K562 (cell line): ENCODE results near the gene PHTF1. TPM values are rescaled to one million over a fixed set of nuclear protein-coding genes. Genes with fewer than 3 reads are reported as not detected.

Experiments
- ATAC-seq: fragments of 200-7000 bp; cut with Tn5 transposase; 3 replicates; pipeline ENCODE4 v1.9.1; 2020; ENCODE audit warnings: moderate library complexity
- BruUV-seq: library from RNA; stranded (reverse); fragments of 400-500 nt; replicated peaks from 2 replicates; lab custom pipeline; 2021; lab: Mats Ljungman, UMichigan
- CTCF ChIA-PET: fragments of 300-600 bp; formaldehyde crosslinking; extraction: SDS; loops from one replicate; lab custom pipeline; 2021; ENCODE audit warnings: low intra/inter-chr PET ratio; lab: Yijun Ruan, JAX
- POLR2A ChIA-PET: fragments of 300-600, 350-650 bp; sonication (Branson Sonifier 250); formaldehyde crosslinking; extraction: SDS; loops from one replicate; lab custom pipeline; 2021; ENCODE audit warnings: antibody characterized with exemption, inconsistent platforms; lab: Yijun Ruan, JAX
- DNase-seq, 4 experiments: peaks; one replicate each; pipeline versions ENCODE4 v3.0.0 to v3.0.0-alpha.2; 2011 to 2018; ENCODE audit warnings: low spot score in 3 of 4, mixed read lengths in 3 of 4; ENCODE audit errors: extremely low read depth in 1 of 4
- FAIRE-seq: peaks from 2 replicates; lab custom pipeline; 2011; peaks lifted over from hg19 to GRCh38; lab: Jason Lieb, UNC
- H2AFZ ChIP-seq: 2 replicates; pipeline ENCODE4 v1.6.0; 2011; ENCODE audit warnings: low read depth, low read length, control low read depth, inconsistent platforms
- H3K27ac ChIP-seq: fragments of 200-600 bp; 3 replicates; pipeline ENCODE4 v1.8.0; 2011; ENCODE audit warnings: low read depth, mild to moderate bottlenecking, control low read depth, inconsistent platforms, low read length, moderate library complexity, mixed read lengths; ENCODE audit errors: extremely low read depth
- H3K27me3 ChIP-seq, 2 experiments: fragments of 300-600 bp in 1 of 2; 2 replicates in 1 of 2; 3 replicates in 1 of 2; pipeline versions ENCODE4 v1.6.0 to v1.8.0; 2011; ENCODE audit warnings: inconsistent platforms in 2 of 2, low read length in 2 of 2, mild to moderate bottlenecking in 1 of 2, mixed read lengths in 1 of 2, moderate library complexity in 1 of 2; ENCODE audit not compliant: control insufficient read depth in 2 of 2, insufficient read depth in 2 of 2
- H3K36me3 ChIP-seq: fragments of 300-600 bp; 3 replicates; pipeline ENCODE4 v1.8.0; 2011; ENCODE audit warnings: mild to moderate bottlenecking, low read length, inconsistent platforms; ENCODE audit not compliant: control insufficient read depth, insufficient read depth
- H3K4me1 ChIP-seq, 2 experiments: fragments of 200-600 bp in 1 of 2; replicated peaks in 1 of 2; 2 replicates in 1 of 2; 3 replicates in 1 of 2; pipeline versions ENCODE4 v1.5.1 to v1.8.0; 2011; ENCODE audit warnings: inconsistent platforms in 2 of 2, low read length in 2 of 2, mild to moderate bottlenecking in 1 of 2, mixed read lengths in 1 of 2, moderate library complexity in 1 of 2; ENCODE audit not compliant: control insufficient read depth in 2 of 2, insufficient read depth in 2 of 2
- H3K4me2 ChIP-seq: 2 replicates; pipeline ENCODE4 v1.6.1; 2011; ENCODE audit warnings: low read length, control low read depth, inconsistent platforms, mixed read lengths; ENCODE audit not compliant: insufficient read depth
- H3K4me3 ChIP-seq: fragments of 200-600 bp; sonication (generic), shearing (Covaris generic); 2 replicates; pipeline ENCODE4 v1.5.1; 2016; ENCODE audit warnings: control low read depth, inconsistent platforms
- H3K79me2 ChIP-seq: fragments of 200-600 bp; 3 replicates; pipeline ENCODE4 v1.8.0; 2011; ENCODE audit warnings: low read length, inconsistent platforms; ENCODE audit not compliant: control insufficient read depth, insufficient read depth
- H3K9ac ChIP-seq, 2 experiments: 2 replicates each; pipeline versions ENCODE4 v1.6.0 to v1.6.1; 2011; ENCODE audit warnings: low read depth in 2 of 2, low read length in 2 of 2, control low read depth in 1 of 2, inconsistent platforms in 1 of 2, mild to moderate bottlenecking in 1 of 2, mixed read lengths in 1 of 2; ENCODE audit not compliant: insufficient read depth in 1 of 2
- H3K9me1 ChIP-seq: one replicate; pipeline ENCODE4 v1.6.0; 2011; ENCODE audit warnings: inconsistent platforms, mild to moderate bottlenecking, low read length, moderate library complexity; ENCODE audit not compliant: control insufficient read depth, insufficient read depth
- H3K9me3 ChIP-seq: replicated peaks from 2 replicates; pipeline ENCODE4 v1.5.1; 2011; ENCODE audit warnings: low read depth, low read length, inconsistent platforms; ENCODE audit not compliant: control insufficient read depth, insufficient read depth
- H4K20me1 ChIP-seq: replicated peaks from 2 replicates; pipeline ENCODE4 v1.6.1; 2011; ENCODE audit warnings: low read length, inconsistent platforms, mixed read lengths; ENCODE audit not compliant: control insufficient read depth, insufficient read depth
- ATF1 ChIP-seq, 2 experiments: fragments of 450-650 bp in 1 of 2; IDR thresholded peaks; 2 replicates each; pipeline ENCODE4 v1.6.1; 2016; ENCODE audit warnings: missing compliant biosample characterization in 1 of 2, missing genetic modification characterization in 1 of 2
- CBFA2T2 ChIP-seq: fragments of 450-650 bp; conservative IDR thresholded peaks from 2 replicates; pipeline ENCODE4 v1.6.1; 2017; ENCODE audit warnings: mild to moderate bottlenecking
- FOXJ3 ChIP-seq: sonication (generic); formaldehyde crosslinking; IDR thresholded peaks from 2 replicates; pipeline ENCODE4 v1.4.0; 2020; ENCODE audit warnings: mild to moderate bottlenecking, missing genetic modification reagents
- LCOR ChIP-seq: sonication (generic); formaldehyde crosslinking; IDR thresholded peaks from 2 replicates; pipeline ENCODE4 v1.8.0; 2022; ENCODE audit warnings: mild to moderate bottlenecking, missing genetic modification reagents
- STAG1 ChIP-seq: sonication (generic); formaldehyde crosslinking; IDR thresholded peaks from 2 replicates; pipeline ENCODE4 v1.5.0; 2020; ENCODE audit warnings: missing genetic modification reagents, borderline replicate concordance
- ZBTB12 ChIP-seq: fragments of 250-450 bp; sonication (Bioruptor Pico); IDR thresholded peaks from 2 replicates; pipeline ENCODE4 v1.4.0; 2020
- WGBS: fragments of 100-300 bp; shearing (Covaris generic); methylation state at CpG from one replicate; pipeline ENCODE4 v1.1.6; 2016; ENCODE audit warnings: low coverage, mixed read lengths; ENCODE audit not compliant: insufficient coverage; ENCODE audit errors: missing lambda C conversion rate; 5-methylcytosine and 5-hydroxymethylcytosine counted together
- in situ Hi-C: fragments of 300-500 bp; cut with MboI; formaldehyde crosslinking; loops from 4 replicates; pipeline ENCODE4 v1.15.0; 2018; ENCODE audit warnings: inconsistent platforms, mixed read lengths
- intact Hi-C: fragments of 100-400 bp; cut with micrococcal nuclease; formaldehyde crosslinking; loops from 2 replicates; pipeline ENCODE4 v1.14.2; 2022
- polyA plus RNA-seq, 8 experiments: library from polyadenylated mRNA; depleted of rRNA in 4 of 8; stranded (reverse) in 5 of 8; unstranded in 3 of 8; fragments of >200 nt; fragmentation: Nextera tagmentation in 2 of 8; fragmentation: Illumina TruSeq in 1 of 8; extraction: Ambion mirVana in 2 of 8; extraction: Trizol in 1 of 8; gene quantifications; 2 replicates each; pipeline versions ENCODE4 v1.2.1 to v1.2.3, GENCODE V29; 2011 to 2014; ENCODE audit warnings: inconsistent platforms in 1 of 8, missing spikeins in 1 of 8
- total RNA-seq, 7 experiments: library from RNA; depleted of rRNA in 6 of 7; stranded (reverse); fragments of >200 nt in 6 of 7; fragmentation: Illumina TruSeq in 2 of 7; extraction: Trizol in 2 of 7; gene quantifications; 2 replicates each; pipeline versions ENCODE4 v1.2.1 to v1.2.3, GENCODE V29; 2011 to 2021; ENCODE audit warnings: low replicate concordance in 1 of 7
- TF ChIP-seq, protein P1 (sequence below): fragments of 450-650 bp; IDR thresholded peaks from 2 replicates; pipeline ENCODE4 v1.6.1; 2016

The PHTF1 gene
- total and polyA plus RNA-seq, 9 of the 15 experiments (the other 6 are each of a cell fraction or from before 2014, with no cell fraction given), result 8.4 to 36.2 (median 23.0) TPM

GRCh38 chr1:113747376-113747775 is 11.9 kb downstream of the PHTF1 start:
- Histone ChIP-seq H3K79me2 (0 out of 3 replicates have a peak, but pooled peaks cover 1% of the 10 kb centered on the region), H3K9me1 (no peaks in the 10 kb centered on the region), H3K9me3 (no peaks in the 10 kb centered on the region), H3K4me3 (no peak overlapping the region), H3K27ac (no peak overlapping the region), H3K4me1 (peaks cover 0 to 3% of the 10 kb centered on the region in 2 experiments; a peak in 1 of 5 replicates), H2AFZ (no peak overlapping the region), H3K4me2 (no peak overlapping the region), H3K36me3 (peaks cover 40% of the 10 kb centered on the region), H3K9ac (no peak overlapping the region), H4K20me1 (no peaks in the 10 kb centered on the region), H3K27me3 (no peaks in the 10 kb centered on the region)
- no peak for DNase-seq
- WGBS, result 69% methylated on average over 1 of the region's 1 CpG
- ATAC-seq, result no peak
- intact Hi-C loops (no loop called here), in situ Hi-C loops (no loop called here)
- CTCF ChIA-PET, result no interaction called here
- TF ChIP-seq LCOR (CRISPR knock-in tag), result no peak
- no peak for TF ChIP-seq CBFA2T2
- TF ChIP-seq FOXJ3 (CRISPR knock-in tag), result no peak
- no peak for TF ChIP-seq ZBTB12 (CRISPR knock-in tag)
- FAIRE-seq, result no peak
- POLR2A ChIA-PET, result interaction anchor here (1.0 to 4.0 kb wide), 3 partner anchors 9 to 15 kb away, joined by 4 to 27 read pairs (median 4); partner anchors contain the start of gene PHTF1
- no TSS peak for BruUV-seq

DNA sequence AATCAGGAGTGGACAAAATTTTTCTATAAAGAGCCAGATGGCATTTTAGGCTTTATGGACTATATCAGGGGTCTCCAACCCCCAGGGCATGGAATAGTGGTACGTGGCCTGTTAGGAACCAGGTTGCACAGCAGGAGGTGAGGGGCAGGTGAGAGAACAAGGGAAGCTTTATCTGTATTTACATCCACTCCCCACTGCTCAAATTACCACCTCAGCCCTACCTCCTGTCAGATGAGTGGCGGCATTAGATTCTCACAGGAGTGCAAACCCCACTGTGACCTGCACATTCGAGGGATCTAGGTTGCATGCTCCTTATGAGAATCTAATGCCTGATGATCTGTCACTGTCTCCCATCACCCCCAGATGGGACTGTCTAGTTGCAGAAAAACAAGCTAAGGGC is 13.9 kb downstream of the PHTF1 start:
- Histone ChIP-seq H3K4me2 (no peak overlapping the region), H3K36me3 (peaks cover 37% of the 10 kb centered on the region), H3K9ac (no peak overlapping the region), H3K9me1 (no peaks in the 10 kb centered on the region), H3K4me3 (no peak overlapping the region), H3K79me2 (0 out of 3 replicates have a peak, but pooled peaks cover 1% of the 10 kb centered on the region), H2AFZ (no peak overlapping the region), H4K20me1 (no peaks in the 10 kb centered on the region), H3K27me3 (no peaks in the 10 kb centered on the region), H3K9me3 (no peaks in the 10 kb centered on the region), H3K27ac (no peak overlapping the region), H3K4me1 (peaks cover 0 to under 1% of the 10 kb centered on the region in 2 experiments; a peak in 1 of 5 replicates)
- BruUV-seq, result no TSS peak
- in situ Hi-C loops, result no loop called here
- TF ChIP-seq STAG1 (CRISPR knock-in tag) (no peak), ATF1 (CRISPR knock-in tag; IDR thresholded peaks at IDR 0.05) (no peak), ATF1 (tag; IDR thresholded peaks at IDR 0.05) (no peak)
- TF ChIP-seq, protein P1, sequence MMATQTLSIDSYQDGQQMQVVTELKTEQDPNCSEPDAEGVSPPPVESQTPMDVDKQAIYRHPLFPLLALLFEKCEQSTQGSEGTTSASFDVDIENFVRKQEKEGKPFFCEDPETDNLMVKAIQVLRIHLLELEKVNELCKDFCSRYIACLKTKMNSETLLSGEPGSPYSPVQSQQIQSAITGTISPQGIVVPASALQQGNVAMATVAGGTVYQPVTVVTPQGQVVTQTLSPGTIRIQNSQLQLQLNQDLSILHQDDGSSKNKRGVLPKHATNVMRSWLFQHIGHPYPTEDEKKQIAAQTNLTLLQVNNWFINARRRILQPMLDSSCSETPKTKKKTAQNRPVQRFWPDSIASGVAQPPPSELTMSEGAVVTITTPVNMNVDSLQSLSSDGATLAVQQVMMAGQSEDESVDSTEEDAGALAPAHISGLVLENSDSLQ, result 0 out of 2 replicates have a peak, but pooled peaks have one; percentile 16
- intact Hi-C loops, result no loop called here
- CTCF ChIA-PET, result no interaction called here
- FAIRE-seq, result no peak
- ATAC-seq, result peak; percentile 41
- POLR2A ChIA-PET, result no interaction called here
- no peak for DNase-seq
- WGBS, result 45% methylated on average over 3 of the region's 3 CpGs
